D721Med (cell line): ENCODE measurements around the gene EML6.

Experiments used
- DNase-seq: peaks from one replicate; pipeline ENCODE4 v3.0.0; 2011; ENCODE audit warnings: low spot score; ENCODE audit not compliant: insufficient read length
- FAIRE-seq: peaks from 2 replicates; lab custom pipeline; 2011; peaks lifted over from hg19 to GRCh38; lab: Jason Lieb, UNC
- CTCF ChIP-seq: IDR thresholded peaks from 2 replicates; pipeline ENCODE4 v1.5.1; 2012; ENCODE audit warnings: mild to moderate bottlenecking, control low read depth; ENCODE audit not compliant: insufficient read depth; ENCODE audit errors: missing control alignments

The EML6 gene

GRCh38 chr2:54902763-54903162 lies 179.3 kb downstream of the EML6 start:
- TF ChIP-seq CTCF, result no peak
- FAIRE-seq, result no peak
- no peak for DNase-seq

- FAIRE-seq, result no peak
- no peak for DNase-seq
- TF ChIP-seq CTCF, result no peak
Observed at GRCh38 chr2:54903736-54904554, 180.5 kb downstream of the EML6 start.

GRCh38 chr2:54904836-54905235 lies 181.4 kb downstream of the EML6 start:
- no peak for DNase-seq
- no peak for FAIRE-seq
- TF ChIP-seq CTCF, result no peak

DNA sequence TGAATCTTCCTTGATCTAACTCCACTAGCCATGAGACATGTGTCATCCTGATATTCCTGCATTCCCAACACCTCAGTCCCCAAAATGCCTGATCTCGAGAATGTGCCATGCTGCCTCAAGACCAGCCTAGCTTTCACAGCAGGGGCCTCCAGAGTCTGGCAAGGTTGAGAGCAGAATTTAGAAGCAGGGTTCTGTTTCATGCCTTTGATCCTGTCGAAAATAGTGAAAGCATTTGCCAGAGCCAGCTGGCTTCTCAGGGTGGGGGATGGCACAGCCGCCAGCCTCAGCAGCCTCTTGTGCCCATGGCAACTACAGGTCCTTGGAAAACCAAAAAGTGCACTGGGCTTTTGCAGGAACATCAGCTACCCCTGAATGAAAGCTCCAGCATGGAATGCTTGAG lies 183.3 kb downstream of the EML6 start:
- no peak for TF ChIP-seq CTCF
- FAIRE-seq (no peak), DNase-seq (no peak)

DNA sequence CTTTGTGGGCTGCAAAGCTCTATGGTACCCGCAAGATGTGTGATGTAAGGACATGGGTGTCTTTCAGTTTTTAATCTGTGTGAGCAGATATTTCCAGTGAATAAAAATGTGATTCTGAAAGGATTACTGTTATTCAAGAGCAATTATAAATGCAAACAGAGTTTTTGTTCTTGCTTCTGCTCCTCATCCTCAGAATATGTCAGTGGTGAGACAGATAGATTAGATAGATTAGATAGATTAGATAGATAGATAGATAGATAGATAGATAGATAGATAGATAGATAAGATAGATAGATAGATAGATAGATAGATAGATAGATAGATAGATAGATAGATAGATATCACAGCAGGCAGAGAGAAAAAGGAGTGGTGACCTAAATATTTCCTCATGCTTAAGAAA lies 184.2 kb downstream of the EML6 start:
- no peak for FAIRE-seq
- DNase-seq, result no peak
- TF ChIP-seq CTCF, result no peak

GRCh38 chr2:54908591-54908990 lies 185.1 kb downstream of the EML6 start:
- no peak for FAIRE-seq
- TF ChIP-seq CTCF, result no peak
- no peak for DNase-seq

- FAIRE-seq, result no peak
- no peak for TF ChIP-seq CTCF
- no peak for DNase-seq
Observed at GRCh38 chr2:54909001-54909400, 185.5 kb downstream of the EML6 start.
